Stomach (tissue), 4 donors: ENCODE data around the gene GTF2E1.

Experiments
- POLR2A ChIP-seq, 4 donors: fragments of 450-650 bp; IDR thresholded peaks; one replicate each; pipeline ENCODE4 v1.6.1; 2016; ENCODE audit warnings: antibody characterized with exemption in 4 of 4, control low read depth in 2 of 4, mild to moderate bottlenecking in 1 of 4, moderate library complexity in 1 of 4
- TF ChIP-seq, protein P1 (sequence below), 7 experiments: fragments of 450-650 bp in 4 of 7; fragments of 200-600 bp in 3 of 7; sonication (generic) in 3 of 7; IDR thresholded peaks; one replicate each; pipeline ENCODE4 v1.5.1; 2016 to 2019; ENCODE audit warnings: antibody characterized with exemption in 7 of 7, control low read depth in 2 of 7, mild to moderate bottlenecking in 1 of 7

DNA sequence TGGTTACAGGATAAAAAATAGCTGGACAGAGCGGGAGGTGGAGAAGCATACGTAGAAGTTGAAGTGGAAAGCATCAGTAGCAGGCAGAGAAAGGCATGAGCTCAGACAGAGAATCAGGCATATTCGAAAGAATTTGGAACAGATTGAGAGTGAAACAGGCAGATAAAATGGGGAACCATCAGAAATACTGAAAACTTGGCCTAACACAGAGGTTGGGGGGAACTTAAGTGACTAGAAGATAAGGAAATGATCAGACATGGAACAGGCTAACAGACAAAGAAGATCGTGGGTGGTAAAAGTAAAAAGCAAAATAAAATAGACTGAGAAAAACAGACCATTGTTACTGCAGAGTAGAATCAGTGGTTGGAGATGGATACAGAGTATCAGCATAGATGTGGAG lies 32.9 kb downstream of the GTF2E1 start:
- TF ChIP-seq, protein P1, sequence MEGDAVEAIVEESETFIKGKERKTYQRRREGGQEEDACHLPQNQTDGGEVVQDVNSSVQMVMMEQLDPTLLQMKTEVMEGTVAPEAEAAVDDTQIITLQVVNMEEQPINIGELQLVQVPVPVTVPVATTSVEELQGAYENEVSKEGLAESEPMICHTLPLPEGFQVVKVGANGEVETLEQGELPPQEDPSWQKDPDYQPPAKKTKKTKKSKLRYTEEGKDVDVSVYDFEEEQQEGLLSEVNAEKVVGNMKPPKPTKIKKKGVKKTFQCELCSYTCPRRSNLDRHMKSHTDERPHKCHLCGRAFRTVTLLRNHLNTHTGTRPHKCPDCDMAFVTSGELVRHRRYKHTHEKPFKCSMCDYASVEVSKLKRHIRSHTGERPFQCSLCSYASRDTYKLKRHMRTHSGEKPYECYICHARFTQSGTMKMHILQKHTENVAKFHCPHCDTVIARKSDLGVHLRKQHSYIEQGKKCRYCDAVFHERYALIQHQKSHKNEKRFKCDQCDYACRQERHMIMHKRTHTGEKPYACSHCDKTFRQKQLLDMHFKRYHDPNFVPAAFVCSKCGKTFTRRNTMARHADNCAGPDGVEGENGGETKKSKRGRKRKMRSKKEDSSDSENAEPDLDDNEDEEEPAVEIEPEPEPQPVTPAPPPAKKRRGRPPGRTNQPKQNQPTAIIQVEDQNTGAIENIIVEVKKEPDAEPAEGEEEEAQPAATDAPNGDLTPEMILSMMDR (IDR thresholded peaks at IDR 0.05): no peak
- no peak for TF ChIP-seq POLR2A (IDR thresholded peaks at IDR 0.05)
